OCI-LY7 (cell line): Measurements from ENCODE around the gene FRAT2.

ENCODE experiments used
- CTCF ChIP-seq: fragments of 200-600 bp; sonication (generic); conservative IDR thresholded peaks from 2 replicates; pipeline ENCODE4 v1.5.1; 2014; ENCODE audit warnings: mild to moderate bottlenecking, antibody characterized with exemption, low read length, moderate library complexity, mixed read lengths
- EZH2phosphoT487 ChIP-seq: fragments of 200-600 bp; sonication (generic); IDR thresholded peaks from 2 replicates; pipeline ENCODE4 v1.6.1; 2018; ENCODE audit warnings: low read depth, borderline replicate concordance, mild to moderate bottlenecking, mixed run types, antibody characterized with exemption, low read length, moderate library complexity, mixed read lengths

- TF ChIP-seq CTCF, result no peak
- no peak for TF ChIP-seq EZH2phosphoT487
These were observed 38.9 kb upstream of the FRAT2 start for GRCh38 chr10:97373456-97373855.
